PC-3 (cell line): Measurements from ENCODE around the gene RAB5B. TPM values are rescaled to one million over a fixed set of nuclear protein-coding genes. Genes with fewer than 3 reads are reported as not detected.

ENCODE experiments used
- ATAC-seq: fragments of 200-7000 bp; cut with Tn5 transposase; 2 replicates; pipeline ENCODE4 v1.9.1; 2020; ENCODE audit warnings: mild to moderate bottlenecking, moderate library complexity
- BruUV-seq: library from RNA; stranded (reverse); fragments of 400-500 nt; replicated peaks from 2 replicates; lab custom pipeline; 2021; lab: Mats Ljungman, UMichigan
- CTCF ChIA-PET: fragments of 300-600 bp; sonication (Branson Sonifier 250); formaldehyde crosslinking; loops from one replicate; lab custom pipeline; 2022; ENCODE audit warnings: antibody characterized with exemption; lab: Charles Lee
- POLR2A ChIA-PET: fragments of 300-600 bp; sonication (Branson Sonifier 250); formaldehyde crosslinking; loops from one replicate; lab custom pipeline; 2022; ENCODE audit warnings: antibody characterized with exemption; ENCODE audit not compliant: unreplicated experiment; lab: Charles Lee
- DNase-seq: peaks from one replicate; pipeline ENCODE4 v3.0.0-alpha.2; 2015
- H2AFZ ChIP-seq: fragments of 300-600 bp; sonication (generic); 2 replicates; pipeline ENCODE4 v1.6.0; 2016; ENCODE audit warnings: antibody characterized with exemption, low read length
- H3F3A ChIP-seq: fragments of 300-600 bp; sonication (generic); one replicate; pipeline ENCODE4 v1.6.0; 2017; ENCODE audit warnings: antibody characterized with exemption, low read length, control low read depth, mild to moderate bottlenecking; ENCODE audit not compliant: unreplicated experiment
- H3K27ac ChIP-seq: fragments of 300-600 bp; sonication (generic); 2 replicates; pipeline ENCODE4 v1.5.1; 2016; ENCODE audit warnings: mild to moderate bottlenecking, low read length
- H3K27me3 ChIP-seq: fragments of 300-600 bp; sonication (generic); 2 replicates; pipeline ENCODE4 v1.6.1; 2016; ENCODE audit warnings: low read length, mixed read lengths
- H3K36me3 ChIP-seq: fragments of 300-600 bp; sonication (generic); 2 replicates; pipeline ENCODE4 v1.6.1; 2016; ENCODE audit warnings: low read depth, mixed run types, low read length, mixed read lengths
- H3K4me1 ChIP-seq: fragments of 300-600 bp; sonication (generic); 2 replicates; pipeline ENCODE4 v1.5.1; 2016; ENCODE audit warnings: low read length; ENCODE audit not compliant: insufficient read depth
- H3K4me2 ChIP-seq: fragments of 300-600 bp; sonication (generic); 2 replicates; pipeline ENCODE4 v1.6.0; 2016; ENCODE audit warnings: low read length
- H3K4me3 ChIP-seq: fragments of 300-600 bp; sonication (generic); 2 replicates; pipeline ENCODE4 v1.5.1; 2016; ENCODE audit warnings: mild to moderate bottlenecking, low read length, mixed read lengths
- H3K79me2 ChIP-seq: fragments of 300-600 bp; sonication (generic); 2 replicates; pipeline ENCODE4 v1.6.1; 2017; ENCODE audit warnings: low read length, mixed read lengths
- H3K9ac ChIP-seq: fragments of 300-600 bp; sonication (generic); 2 replicates; pipeline ENCODE4 v1.6.0; 2016; ENCODE audit warnings: mild to moderate bottlenecking, low read length
- H3K9me2 ChIP-seq: fragments of 300-600 bp; sonication (generic); replicated peaks from 2 replicates; pipeline ENCODE4 v1.6.1; 2016; ENCODE audit warnings: mixed run types, low read length, mixed read lengths
- H3K9me3 ChIP-seq: fragments of 300-600 bp; sonication (generic); 2 replicates; pipeline ENCODE4 v1.6.1; 2016; ENCODE audit warnings: low read length, mixed read lengths
- H4K20me1 ChIP-seq: fragments of 300-600 bp; sonication (generic); 2 replicates; pipeline ENCODE4 v1.6.1; 2016; ENCODE audit warnings: low read length, mixed read lengths
- CTCF ChIP-seq: fragments of 300-600 bp; sonication (generic); conservative IDR thresholded peaks from 2 replicates; pipeline ENCODE4 v1.5.1; 2017; ENCODE audit warnings: antibody characterized with exemption, low read depth, mild to moderate bottlenecking, low read length
- EZH2 ChIP-seq: fragments of 300-600 bp; sonication (generic); IDR thresholded peaks from one replicate; pipeline ENCODE4 v1.6.1; 2017; ENCODE audit warnings: antibody characterized with exemption, mild to moderate bottlenecking, low read length; ENCODE audit not compliant: unreplicated experiment
- EZH2phosphoT487 ChIP-seq: fragments of 300-600 bp; sonication (generic); IDR thresholded peaks from 2 replicates; pipeline ENCODE4 v1.6.1; 2018; ENCODE audit warnings: mild to moderate bottlenecking, antibody characterized with exemption, low read length, borderline replicate concordance
- intact Hi-C: fragments of 100-400 bp; cut with micrococcal nuclease; formaldehyde crosslinking; loops from 2 replicates; pipeline ENCODE4 v1.9.0; 2023
- total RNA-seq: library from RNA; depleted of rRNA; stranded (reverse); fragments of >200 nt; gene quantifications from 2 replicates; pipeline ENCODE4 v1.2.3, GENCODE V29; 2014

RAB5B gene
- total RNA-seq, 1 experiment from 2014 or later, result 48.8 TPM

DNA sequence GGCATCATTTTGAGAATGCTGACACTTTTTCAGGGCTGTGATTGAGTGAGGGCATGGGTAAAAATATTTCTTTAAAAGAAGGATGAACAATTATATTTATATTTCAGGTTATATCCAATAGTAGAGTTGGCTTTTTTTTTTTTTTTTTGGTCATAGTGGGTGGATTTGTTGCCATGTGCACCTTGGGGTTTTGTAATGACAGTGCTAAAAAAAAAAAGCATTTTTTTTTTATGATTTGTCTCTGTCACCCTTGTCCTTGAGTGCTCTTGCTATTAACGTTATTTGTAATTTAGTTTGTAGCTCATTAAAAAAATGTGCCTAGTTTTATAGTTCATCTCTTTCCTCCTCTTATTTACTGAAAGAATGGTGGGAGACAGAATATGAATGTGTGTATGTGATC, 1.4 kb upstream of the RAB5B start:
- Histone ChIP-seq H3K4me2 (peak overlapping the region; percentile 88), H3K9me3 (no peaks in the 10 kb centered on the region), H3K27me3 (no peaks in the 10 kb centered on the region), H3K9ac (peak overlapping the region; percentile 70), H3K4me3 (peak overlapping the region; percentile 76), H3K79me2 (peaks cover 52% of the 10 kb centered on the region), H4K20me1 (no peaks in the 10 kb centered on the region), H2AFZ (peak overlapping the region; percentile 78; the same call in 1 of the 2 replicates), H3K4me1 (peaks cover 36% of the 10 kb centered on the region), H3F3A (peaks cover 5% of the 10 kb centered on the region), H3K27ac (peak overlapping the region; percentile 78), H3K36me3 (0 out of 2 replicates have a peak, but pooled peaks cover 2% of the 10 kb centered on the region), H3K9me2 (no peaks in the 10 kb centered on the region)
- TF ChIP-seq CTCF, result no peak
- no peak for TF ChIP-seq EZH2
- no peak for TF ChIP-seq EZH2phosphoT487
- DNase-seq (no peak), ATAC-seq (no peak)
- CTCF ChIA-PET, result no interaction called here
- intact Hi-C loops, result loop anchor here (2.0 kb wide), 1 partner anchor 68 kb away; the partner anchor contains the start of gene RPS26
- no TSS peak for BruUV-seq
- POLR2A ChIA-PET, result interaction anchor here (0.6 kb wide), 1 partner anchor 234 kb away, joined by 3 read pairs; no protein-coding TSS in a partner anchor

DNA sequence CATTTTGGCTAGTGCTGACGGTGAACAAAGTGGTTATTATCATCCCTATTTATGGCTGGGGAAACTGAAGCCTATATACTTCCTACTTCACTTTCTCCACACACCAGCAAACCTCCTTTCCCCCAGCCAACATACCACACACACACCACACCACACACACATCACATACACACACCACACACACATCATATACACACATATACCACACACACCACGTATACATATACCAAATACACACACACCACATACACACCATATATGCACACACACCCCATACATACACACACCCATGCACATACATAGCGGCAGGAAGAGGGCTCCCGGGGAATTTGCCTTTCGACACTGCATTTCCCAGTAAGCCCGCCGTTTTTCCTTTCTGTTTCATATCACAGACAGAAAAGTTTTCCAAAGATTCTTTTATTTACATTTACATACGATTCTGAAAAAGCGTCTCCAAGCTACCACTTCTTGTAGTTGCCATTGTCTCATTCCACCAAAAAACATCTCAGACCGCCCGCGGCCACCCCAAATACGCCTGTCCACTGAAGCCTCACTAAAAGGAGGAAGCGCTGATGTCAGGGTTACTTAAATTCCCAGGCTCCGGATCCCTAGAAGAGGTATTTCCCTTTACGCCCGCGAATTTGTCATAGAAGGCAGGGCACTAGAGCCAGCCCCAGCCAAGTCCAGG, 823 bp upstream of the RAB5B start:
- CTCF ChIA-PET, result interaction anchor here (0.6 to 1.6 kb wide), 5 partner anchors 23 to 1600 kb away, joined by 3 to 9 read pairs (median 6); partner anchors contain the start of gene SUOX
- intact Hi-C loops, result loop anchor here (1.0 to 2.0 kb wide), 3 partner anchors 23 to 234 kb away; partner anchors contain the start of gene RPS26
- Histone ChIP-seq H3K4me3 (peak overlapping the region; percentile 76), H3K9me2 (no peaks in the 10 kb centered on the region), H3K27me3 (no peaks in the 10 kb centered on the region), H3K4me1 (peaks cover 30% of the 10 kb centered on the region), H3K36me3 (0 out of 2 replicates have a peak, but pooled peaks cover 2% of the 10 kb centered on the region), H3K4me2 (peak overlapping the region; percentile 88), H4K20me1 (no peaks in the 10 kb centered on the region), H2AFZ (peak overlapping the region; percentile 78), H3K27ac (peak overlapping the region; percentile 78), H3F3A (peaks cover 5% of the 10 kb centered on the region), H3K79me2 (peaks cover 52% of the 10 kb centered on the region), H3K9ac (peak overlapping the region; percentile 70), H3K9me3 (no peaks in the 10 kb centered on the region)
- DNase-seq (no peak), ATAC-seq (peak; percentile 5; the same call in 1 of the 2 replicates)
- TSS peak; percentile 97 for BruUV-seq
- TF ChIP-seq EZH2phosphoT487 (no peak), CTCF (no peak), EZH2 (no peak)
- POLR2A ChIA-PET, result interaction anchor here (0.5 to 2.2 kb wide), 11 partner anchors 15 to 476 kb away, joined by 3 to 13 read pairs (median 5); partner anchors contain the start of genes DNAJC14, ORMDL2, PA2G4 and SARNP
